Smooth muscle cell (in vitro differentiated cells): ENCODE data around the gene JAZF1. TPM values are rescaled to one million over a fixed set of nuclear protein-coding genes. Genes with fewer than 3 reads are reported as not detected.

Experiments used
- DNase-seq: peaks from one replicate; lab custom pipeline; 2025; ENCODE audit not compliant: unreplicated experiment; lab: John Stamatoyannopoulos, UW
- H2AFZ ChIP-seq: fragments of 200-600 bp; sonication (generic); 2 replicates; pipeline ENCODE4 v1.6.0; 2016; ENCODE audit warnings: antibody characterized with exemption, low read depth, mild to moderate bottlenecking
- H3F3A ChIP-seq: fragments of 200-600 bp; sonication (generic); 2 replicates; pipeline ENCODE4 v1.6.0; 2017; ENCODE audit warnings: antibody characterized with exemption, low read depth
- H3K27ac ChIP-seq: fragments of 200-600 bp; sonication (generic); 2 replicates; pipeline ENCODE4 v1.5.1; 2016; ENCODE audit warnings: low read depth, mild to moderate bottlenecking
- H3K27me3 ChIP-seq: fragments of 200-600 bp; sonication (generic); 2 replicates; pipeline ENCODE4 v1.6.1; 2016; ENCODE audit warnings: low read depth, mild to moderate bottlenecking
- H3K36me3 ChIP-seq: fragments of 200-600 bp; sonication (generic); 2 replicates; pipeline ENCODE4 v1.5.1; 2016; ENCODE audit warnings: low read depth
- H3K4me1 ChIP-seq: fragments of 200-600 bp; sonication (generic); 2 replicates; pipeline ENCODE4 v1.5.1; 2016; ENCODE audit warnings: low read depth
- H3K4me2 ChIP-seq: fragments of 200-600 bp; sonication (generic); 2 replicates; pipeline ENCODE4 v1.6.0; 2016; ENCODE audit warnings: mild to moderate bottlenecking
- H3K4me3 ChIP-seq: fragments of 200-600 bp; sonication (generic); 2 replicates; pipeline ENCODE4 v1.5.1; 2016; ENCODE audit warnings: mild to moderate bottlenecking
- H3K79me2 ChIP-seq: fragments of 200-600 bp; sonication (generic); 2 replicates; pipeline ENCODE4 v1.6.0; 2016; ENCODE audit warnings: low read depth, mild to moderate bottlenecking
- H3K9ac ChIP-seq: fragments of 200-600 bp; sonication (generic); 2 replicates; pipeline ENCODE4 v1.6.0; 2016; ENCODE audit warnings: low read depth
- H3K9me3 ChIP-seq: fragments of 200-600 bp; sonication (generic); replicated peaks from 2 replicates; pipeline ENCODE4 v1.5.1; 2016; ENCODE audit warnings: low read depth
- H4K20me1 ChIP-seq: fragments of 200-600 bp; sonication (generic); 2 replicates; pipeline ENCODE4 v1.6.0; 2016; ENCODE audit warnings: low read depth
- WGBS: methylation state at CpG from one replicate; pipeline ENCODE4 v1.1.7; 2016; ENCODE audit warnings: low lambda C conversion rate; 5-methylcytosine and 5-hydroxymethylcytosine counted together
- polyA plus RNA-seq: library from polyadenylated mRNA; unstranded; fragments of >200 nt; fragmentation: Nextera tagmentation; extraction: Ambion mirVana; gene quantifications from 2 replicates; pipeline ENCODE4 v1.2.1, GENCODE V29; 2016
- total RNA-seq: library from RNA; depleted of rRNA; stranded (reverse); fragments of >200 nt; gene quantifications from 2 replicates; pipeline ENCODE4 v1.2.3, GENCODE V29; 2014
- TF ChIP-seq, protein P1 (sequence below): fragments of 200-600 bp; sonication (generic); IDR thresholded peaks from 2 replicates; pipeline ENCODE4 v1.5.1; 2017; ENCODE audit warnings: borderline replicate concordance, mild to moderate bottlenecking, antibody characterized with exemption; ENCODE audit not compliant: insufficient read depth, poor library complexity, severe bottlenecking

The JAZF1 gene
- total and polyA plus RNA-seq, 2 experiments from 2014 or later: 17.4 to 18.0 TPM

- TF ChIP-seq, protein P1, sequence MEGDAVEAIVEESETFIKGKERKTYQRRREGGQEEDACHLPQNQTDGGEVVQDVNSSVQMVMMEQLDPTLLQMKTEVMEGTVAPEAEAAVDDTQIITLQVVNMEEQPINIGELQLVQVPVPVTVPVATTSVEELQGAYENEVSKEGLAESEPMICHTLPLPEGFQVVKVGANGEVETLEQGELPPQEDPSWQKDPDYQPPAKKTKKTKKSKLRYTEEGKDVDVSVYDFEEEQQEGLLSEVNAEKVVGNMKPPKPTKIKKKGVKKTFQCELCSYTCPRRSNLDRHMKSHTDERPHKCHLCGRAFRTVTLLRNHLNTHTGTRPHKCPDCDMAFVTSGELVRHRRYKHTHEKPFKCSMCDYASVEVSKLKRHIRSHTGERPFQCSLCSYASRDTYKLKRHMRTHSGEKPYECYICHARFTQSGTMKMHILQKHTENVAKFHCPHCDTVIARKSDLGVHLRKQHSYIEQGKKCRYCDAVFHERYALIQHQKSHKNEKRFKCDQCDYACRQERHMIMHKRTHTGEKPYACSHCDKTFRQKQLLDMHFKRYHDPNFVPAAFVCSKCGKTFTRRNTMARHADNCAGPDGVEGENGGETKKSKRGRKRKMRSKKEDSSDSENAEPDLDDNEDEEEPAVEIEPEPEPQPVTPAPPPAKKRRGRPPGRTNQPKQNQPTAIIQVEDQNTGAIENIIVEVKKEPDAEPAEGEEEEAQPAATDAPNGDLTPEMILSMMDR: no peak
- no peaks in the 10 kb centered on the region for H4K20me1 ChIP-seq
- H3K79me2 ChIP-seq: peaks cover 22% of the 10 kb centered on the region
- H3K4me3 ChIP-seq: no peak overlapping the region
- 72% methylated on average over 5 of the region's 5 CpGs for WGBS
- H2AFZ ChIP-seq: no peak overlapping the region
- H3K9ac ChIP-seq: no peak overlapping the region
- H3K4me2 ChIP-seq: peak overlapping the region; percentile 53
- H3K27me3 ChIP-seq: no peaks in the 10 kb centered on the region
- no peaks in the 10 kb centered on the region for H3K36me3 ChIP-seq
- H3K4me1 ChIP-seq: peaks cover 11% of the 10 kb centered on the region
- H3F3A ChIP-seq: no peaks in the 10 kb centered on the region
- no peak for DNase-seq
- no peaks in the 10 kb centered on the region for H3K9me3 ChIP-seq
- H3K27ac ChIP-seq: peak overlapping the region; percentile 64
These were observed 162.1 kb downstream of the JAZF1 start for GRCh38 chr7:28018446-28018845.

DNA sequence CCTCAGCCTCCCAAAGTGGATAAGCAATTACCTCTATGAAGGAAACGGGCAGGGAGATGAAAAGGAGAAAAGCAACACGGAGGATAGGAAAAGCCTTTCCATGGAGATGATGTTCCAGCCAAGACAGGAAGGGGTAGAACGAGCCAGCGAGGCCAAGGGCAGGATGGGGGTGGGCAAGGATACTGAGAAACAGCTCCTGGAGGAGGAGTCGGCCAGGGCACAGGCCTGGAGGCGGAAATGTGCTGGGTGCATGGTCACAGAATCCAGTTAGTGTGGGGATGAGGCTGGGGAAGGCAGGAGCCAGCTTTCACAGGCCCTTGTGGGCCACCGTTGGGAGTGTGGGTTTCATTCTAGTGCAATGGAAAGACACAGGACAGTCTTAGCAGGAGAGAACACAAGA, 162.6 kb downstream of the JAZF1 start:
- Histone ChIP-seq H3K4me2 (peak overlapping the region; percentile 53), H3K9me3 (no peaks in the 10 kb centered on the region), H3K4me3 (no peak overlapping the region), H4K20me1 (no peaks in the 10 kb centered on the region), H3K79me2 (peaks cover 24% of the 10 kb centered on the region), H3F3A (no peaks in the 10 kb centered on the region), H3K36me3 (no peaks in the 10 kb centered on the region), H3K9ac (no peak overlapping the region), H3K27ac (peak overlapping the region; percentile 64), H3K4me1 (peaks cover 11% of the 10 kb centered on the region), H3K27me3 (no peaks in the 10 kb centered on the region), H2AFZ (no peak overlapping the region)
- DNase-seq: no peak
- TF ChIP-seq, protein P1: no peak
- WGBS: 62% methylated on average over 7 of the region's 7 CpGs

- Histone ChIP-seq H3K9me3 (no peaks in the 10 kb centered on the region), H3K9ac (no peak overlapping the region), H3K79me2 (peaks cover 24% of the 10 kb centered on the region), H2AFZ (no peak overlapping the region), H3K36me3 (no peaks in the 10 kb centered on the region), H3F3A (no peaks in the 10 kb centered on the region), H3K4me3 (no peak overlapping the region), H4K20me1 (no peaks in the 10 kb centered on the region), H3K27ac (peak overlapping the region; percentile 64), H3K4me1 (peaks cover 11% of the 10 kb centered on the region), H3K27me3 (no peaks in the 10 kb centered on the region), H3K4me2 (peak overlapping the region; percentile 40)
- WGBS: 73% methylated on average over 4 of the region's 4 CpGs
- TF ChIP-seq, protein P1: no peak
- DNase-seq: no peak
These were observed 163.2 kb downstream of the JAZF1 start for GRCh38 chr7:28017372-28017771.

DNA sequence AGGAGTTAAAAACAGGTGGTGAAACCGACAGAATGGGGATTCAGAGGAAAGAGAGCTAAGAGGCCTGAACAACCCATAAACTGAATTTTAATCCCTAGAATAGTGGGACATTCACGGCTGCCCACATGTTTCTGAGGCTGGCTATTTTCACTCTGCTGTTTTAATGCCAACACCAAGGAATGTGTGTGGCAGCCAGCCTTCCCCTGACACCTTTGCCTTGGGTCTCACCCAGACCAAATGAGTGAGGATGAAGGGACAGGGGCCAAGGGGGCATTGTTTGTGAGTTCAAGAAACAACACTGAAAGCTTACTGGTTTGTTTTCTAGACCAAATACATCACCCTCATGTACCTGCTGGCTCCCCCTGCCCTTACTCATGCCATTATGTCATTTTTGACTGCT, 164.3 kb downstream of the JAZF1 start:
- H3F3A ChIP-seq: no peaks in the 10 kb centered on the region
- peak overlapping the region; percentile 7 for H3K4me2 ChIP-seq
- no peak for DNase-seq
- no peak overlapping the region for H3K9ac ChIP-seq
- no peak overlapping the region for H3K27ac ChIP-seq
- H3K4me3 ChIP-seq: no peak overlapping the region
- peaks cover 29% of the 10 kb centered on the region for H3K79me2 ChIP-seq
- no peaks in the 10 kb centered on the region for H3K27me3 ChIP-seq
- H4K20me1 ChIP-seq: no peaks in the 10 kb centered on the region
- H3K36me3 ChIP-seq: no peaks in the 10 kb centered on the region
- WGBS: 34% methylated on average over 2 of the region's 2 CpGs
- TF ChIP-seq, protein P1: no peak
- H3K4me1 ChIP-seq: peaks cover 11% of the 10 kb centered on the region
- no peaks in the 10 kb centered on the region for H3K9me3 ChIP-seq
- H2AFZ ChIP-seq: no peak overlapping the region
